ENCODE results near the gene MRPS2. TPM values are rescaled to one million over a fixed set of nuclear protein-coding genes. Genes with fewer than 3 reads are reported as not detected.

Gene MRPS2
- total RNA-seq, 4 donors from 2014 or later = 9.7 to 28.2 (median 20.1) TPM

GRCh38 chr9:135468854-135469521 lies 31.5 kb upstream of the MRPS2 start:
- H3K27me3 ChIP-seq = no peaks in the 10 kb centered on the region
- intact Hi-C loops (cut with DNase I; ENCODE audit: low total_unique reads) = no loop called here
- no peaks in the 10 kb centered on the region for H3K9me3 ChIP-seq
- no peaks in the 10 kb centered on the region for H3K36me3 ChIP-seq
- H3K27ac ChIP-seq = no peak overlapping the region
- no peak for DNase-seq
- H3K4me3 ChIP-seq = no peak overlapping the region
- TF ChIP-seq POLR2A (IDR thresholded peaks at IDR 0.05) = no peak
- TF ChIP-seq, protein P1, sequence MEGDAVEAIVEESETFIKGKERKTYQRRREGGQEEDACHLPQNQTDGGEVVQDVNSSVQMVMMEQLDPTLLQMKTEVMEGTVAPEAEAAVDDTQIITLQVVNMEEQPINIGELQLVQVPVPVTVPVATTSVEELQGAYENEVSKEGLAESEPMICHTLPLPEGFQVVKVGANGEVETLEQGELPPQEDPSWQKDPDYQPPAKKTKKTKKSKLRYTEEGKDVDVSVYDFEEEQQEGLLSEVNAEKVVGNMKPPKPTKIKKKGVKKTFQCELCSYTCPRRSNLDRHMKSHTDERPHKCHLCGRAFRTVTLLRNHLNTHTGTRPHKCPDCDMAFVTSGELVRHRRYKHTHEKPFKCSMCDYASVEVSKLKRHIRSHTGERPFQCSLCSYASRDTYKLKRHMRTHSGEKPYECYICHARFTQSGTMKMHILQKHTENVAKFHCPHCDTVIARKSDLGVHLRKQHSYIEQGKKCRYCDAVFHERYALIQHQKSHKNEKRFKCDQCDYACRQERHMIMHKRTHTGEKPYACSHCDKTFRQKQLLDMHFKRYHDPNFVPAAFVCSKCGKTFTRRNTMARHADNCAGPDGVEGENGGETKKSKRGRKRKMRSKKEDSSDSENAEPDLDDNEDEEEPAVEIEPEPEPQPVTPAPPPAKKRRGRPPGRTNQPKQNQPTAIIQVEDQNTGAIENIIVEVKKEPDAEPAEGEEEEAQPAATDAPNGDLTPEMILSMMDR (IDR thresholded peaks at IDR 0.05) = no peak
- H3K4me1 ChIP-seq = no peaks in the 10 kb centered on the region

- DNase-seq = no peak
- TF ChIP-seq POLR2A (IDR thresholded peaks at IDR 0.05) = no peak
- TF ChIP-seq, protein P1 (IDR thresholded peaks at IDR 0.05) = no peak
- Histone ChIP-seq H3K27ac (no peak overlapping the region), H3K27me3 (no peaks in the 10 kb centered on the region), H3K4me1 (no peaks in the 10 kb centered on the region), H3K4me3 (no peak overlapping the region), H3K9me3 (no peaks in the 10 kb centered on the region), H3K36me3 (no peaks in the 10 kb centered on the region)
- intact Hi-C loops (cut with DNase I; ENCODE audit: low total_unique reads) = no loop called here
Observed at GRCh38 chr9:135471791-135472640, 28.5 kb upstream of the MRPS2 start.

- no peak for DNase-seq
- Histone ChIP-seq H3K27me3 (no peaks in the 10 kb centered on the region), H3K36me3 (no peaks in the 10 kb centered on the region), H3K9me3 (no peaks in the 10 kb centered on the region), H3K4me1 (no peaks in the 10 kb centered on the region), H3K27ac (no peak overlapping the region), H3K4me3 (no peak overlapping the region)
- intact Hi-C loops (cut with DNase I; ENCODE audit: low total_unique reads) = no loop called here
- no peak for TF ChIP-seq POLR2A (IDR thresholded peaks at IDR 0.05)
- TF ChIP-seq, protein P1 (IDR thresholded peaks at IDR 0.05) = no peak
Observed at GRCh38 chr9:135473972-135474543, 26.4 kb upstream of the MRPS2 start.

GRCh38 chr9:135474915-135475314 lies 25.6 kb upstream of the MRPS2 start:
- Histone ChIP-seq H3K36me3 (no peaks in the 10 kb centered on the region), H3K4me1 (no peaks in the 10 kb centered on the region), H3K27ac (no peak overlapping the region), H3K27me3 (no peaks in the 10 kb centered on the region), H3K9me3 (no peaks in the 10 kb centered on the region), H3K4me3 (no peak overlapping the region)
- no peak for DNase-seq
- intact Hi-C loops (cut with DNase I; ENCODE audit: low total_unique reads) = no loop called here
- TF ChIP-seq, protein P1 (IDR thresholded peaks at IDR 0.05) = no peak
- TF ChIP-seq POLR2A (IDR thresholded peaks at IDR 0.05) = no peak
